GDM1 (cell line): ENCODE results near the gene XYLT1.

Experiments used
- DNase-seq: peaks from one replicate; lab custom pipeline; 2025; lab: John Stamatoyannopoulos, UW

XYLT1 gene

GRCh38 chr16:17144431-17144830 is 326.3 kb downstream of the XYLT1 start:
- DNase-seq: no peak

- no peak for DNase-seq
Observed at GRCh38 chr16:17143546-17144419, 327.0 kb downstream of the XYLT1 start.

- no peak for DNase-seq
Observed at GRCh38 chr16:17138801-17139200, 332.0 kb downstream of the XYLT1 start.

GRCh38 chr16:17135439-17135838 is 335.3 kb downstream of the XYLT1 start:
- no peak for DNase-seq

GRCh38 chr16:17134586-17134985 is 336.2 kb downstream of the XYLT1 start:
- DNase-seq: no peak

- DNase-seq: no peak
Observed at GRCh38 chr16:17133851-17134250, 336.9 kb downstream of the XYLT1 start.

GRCh38 chr16:17131351-17131750 is 339.4 kb downstream of the XYLT1 start:
- no peak for DNase-seq

- DNase-seq: no peak
Observed at GRCh38 chr16:17130733-17131132, 340.0 kb downstream of the XYLT1 start.

GRCh38 chr16:17129971-17130370 is 340.8 kb downstream of the XYLT1 start:
- DNase-seq: no peak

- no peak for DNase-seq
Observed at GRCh38 chr16:17128791-17129190, 342.0 kb downstream of the XYLT1 start.

- no peak for DNase-seq
Observed at GRCh38 chr16:17126156-17126555, 344.6 kb downstream of the XYLT1 start.

GRCh38 chr16:17125671-17126070 is 345.1 kb downstream of the XYLT1 start:
- DNase-seq: no peak

- no peak for DNase-seq
Observed at GRCh38 chr16:17117906-17118577, 352.7 kb downstream of the XYLT1 start.

- DNase-seq: no peak
Observed at GRCh38 chr16:17116595-17117322, 354.0 kb downstream of the XYLT1 start.

- no peak for DNase-seq
Observed at GRCh38 chr16:17109413-17109812, 361.3 kb downstream of the XYLT1 start.

- DNase-seq: no peak
Observed at GRCh38 chr16:17108596-17108995, 362.2 kb downstream of the XYLT1 start.

GRCh38 chr16:17107450-17107849 is 363.3 kb downstream of the XYLT1 start:
- no peak for DNase-seq

- DNase-seq: no peak
Observed at GRCh38 chr16:17106243-17106791, 364.4 kb downstream of the XYLT1 start.

GRCh38 chr16:17105239-17105797 is 365.4 kb downstream of the XYLT1 start:
- DNase-seq: no peak

- DNase-seq: no peak
Observed at GRCh38 chr16:17104654-17105053, 366.1 kb downstream of the XYLT1 start.

- DNase-seq: no peak
Observed at GRCh38 chr16:17103216-17103615, 367.5 kb downstream of the XYLT1 start.

GRCh38 chr16:17101646-17102045 is 369.1 kb downstream of the XYLT1 start:
- no peak for DNase-seq
